ENCODE results near the gene AIFM3.
A peak's percentile ranks its signal among the peaks of the same experiment; 100 is the strongest.

AIFM3 gene

DNA sequence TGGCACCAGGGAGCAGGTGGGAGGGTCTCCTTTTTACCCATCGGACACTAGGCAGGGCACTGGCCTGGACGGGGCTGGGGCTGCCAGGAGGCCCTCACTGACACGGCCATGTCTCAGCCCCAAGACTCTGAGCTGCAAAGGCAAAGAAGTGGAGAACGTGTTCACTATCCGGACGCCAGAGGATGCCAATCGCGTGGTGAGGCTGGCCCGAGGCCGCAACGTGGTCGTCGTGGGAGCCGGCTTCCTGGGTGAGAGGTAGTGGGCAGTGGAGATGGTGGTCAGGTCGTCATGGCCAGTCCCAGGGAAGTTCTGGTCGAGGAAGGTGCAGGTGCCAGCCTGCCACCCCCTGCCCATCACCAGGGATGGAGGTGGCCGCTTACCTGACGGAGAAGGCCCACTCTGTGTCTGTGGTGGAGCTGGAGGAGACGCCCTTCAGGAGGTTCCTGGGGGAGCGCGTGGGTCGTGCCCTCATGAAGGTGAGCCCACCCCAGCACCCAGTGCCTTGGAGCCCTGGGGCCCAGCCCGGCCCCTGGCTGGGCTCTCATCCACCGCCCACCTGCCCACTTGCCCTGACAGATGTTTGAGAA lies 9.3 kb downstream of the AIFM3 start:
- no peak for DNase-seq

DNA sequence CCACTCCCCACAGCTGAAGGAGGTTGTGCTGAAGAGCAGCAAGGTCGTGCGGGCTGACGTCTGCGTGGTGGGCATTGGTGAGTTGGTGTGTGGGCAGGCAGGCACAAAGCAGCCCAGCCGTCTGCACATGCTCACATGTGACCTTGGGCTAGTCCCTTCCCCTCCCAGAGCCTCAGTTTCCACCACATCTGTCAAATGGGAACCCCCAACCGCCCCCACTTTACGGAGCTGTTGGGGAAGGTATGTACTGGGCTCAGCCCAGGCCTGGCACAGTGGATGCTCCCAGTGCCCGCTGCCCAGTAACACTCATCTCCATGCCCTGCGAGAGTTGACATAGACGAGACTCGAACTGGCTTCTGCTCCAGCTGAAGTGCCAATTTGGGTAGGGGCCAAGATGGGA lies 10.0 kb downstream of the AIFM3 start:
- DNase-seq, result no peak

DNA sequence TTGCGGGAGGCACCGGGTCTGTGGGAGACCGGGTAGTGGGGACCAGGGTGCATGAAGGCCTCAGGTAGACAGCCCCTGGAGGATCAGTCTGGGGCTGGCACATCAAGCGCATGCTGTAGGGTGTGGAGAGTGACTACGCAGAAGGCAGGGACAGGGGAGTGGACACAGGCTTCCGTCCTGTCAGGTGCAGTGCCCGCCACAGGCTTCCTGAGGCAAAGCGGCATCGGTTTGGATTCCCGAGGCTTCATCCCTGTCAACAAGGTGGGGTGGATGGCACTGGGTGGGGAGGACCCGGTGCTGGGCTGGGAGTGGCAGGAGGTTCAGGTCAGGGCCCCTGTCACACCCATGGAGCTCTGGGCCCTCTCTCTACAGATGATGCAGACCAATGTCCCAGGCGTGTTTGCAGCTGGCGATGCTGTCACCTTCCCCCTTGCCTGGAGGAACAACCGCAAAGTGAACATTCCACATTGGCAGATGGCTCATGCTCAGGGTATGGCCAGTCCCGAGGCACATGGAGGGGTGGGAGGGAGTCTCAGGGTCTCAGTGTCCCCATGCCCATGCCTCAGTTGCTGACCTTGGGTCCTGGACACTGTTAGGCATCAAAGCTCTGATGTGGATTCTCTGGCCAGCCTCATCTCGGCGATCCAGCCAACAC lies 10.6 kb downstream of the AIFM3 start:
- no peak for DNase-seq

DNA sequence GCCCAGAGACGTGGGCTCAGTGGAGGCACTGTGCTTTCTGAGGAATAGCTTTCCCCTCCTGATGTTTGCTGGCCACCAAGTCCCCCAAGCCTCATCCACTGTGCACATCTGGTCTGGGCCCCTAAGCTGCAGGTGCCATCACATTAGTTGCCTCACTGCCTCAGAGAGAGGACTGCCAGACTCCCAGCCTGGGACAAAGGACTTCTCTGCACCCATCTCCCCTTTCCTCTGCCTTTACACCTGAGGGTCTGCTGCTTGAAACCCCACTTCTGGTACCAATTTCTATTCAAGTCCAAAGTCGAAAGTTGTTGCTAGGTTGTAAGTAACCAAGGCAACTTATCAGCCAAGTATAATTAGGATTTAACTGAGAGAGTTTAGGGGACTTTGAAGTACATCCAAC lies 11.4 kb downstream of the AIFM3 start:
- no peak for DNase-seq

DNA sequence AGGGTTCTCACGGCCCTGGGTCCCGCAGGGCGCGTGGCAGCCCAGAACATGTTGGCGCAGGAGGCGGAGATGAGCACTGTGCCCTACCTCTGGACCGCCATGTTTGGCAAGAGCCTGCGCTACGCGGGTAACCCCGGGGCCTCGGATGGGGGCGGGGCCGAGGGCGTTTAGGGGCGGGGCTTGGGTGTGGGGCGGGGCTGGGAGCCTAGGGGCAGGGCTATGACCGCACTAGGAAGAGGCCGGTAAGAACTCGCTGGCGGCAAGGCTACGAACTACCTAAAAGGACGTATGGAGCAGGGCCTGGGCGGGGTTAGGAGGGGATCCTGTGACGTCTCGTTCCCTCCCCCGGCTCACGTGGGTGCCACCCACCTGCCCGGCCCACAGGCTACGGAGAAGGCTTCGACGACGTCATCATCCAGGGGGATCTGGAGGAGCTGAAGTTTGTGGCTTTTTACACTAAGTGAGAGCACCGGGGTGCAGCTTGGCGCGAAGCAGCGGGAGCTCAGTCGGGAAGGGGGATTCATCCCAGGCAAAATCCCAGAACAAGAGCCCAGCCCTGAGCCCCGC lies 12.3 kb downstream of the AIFM3 start:
- no peak for DNase-seq

DNA sequence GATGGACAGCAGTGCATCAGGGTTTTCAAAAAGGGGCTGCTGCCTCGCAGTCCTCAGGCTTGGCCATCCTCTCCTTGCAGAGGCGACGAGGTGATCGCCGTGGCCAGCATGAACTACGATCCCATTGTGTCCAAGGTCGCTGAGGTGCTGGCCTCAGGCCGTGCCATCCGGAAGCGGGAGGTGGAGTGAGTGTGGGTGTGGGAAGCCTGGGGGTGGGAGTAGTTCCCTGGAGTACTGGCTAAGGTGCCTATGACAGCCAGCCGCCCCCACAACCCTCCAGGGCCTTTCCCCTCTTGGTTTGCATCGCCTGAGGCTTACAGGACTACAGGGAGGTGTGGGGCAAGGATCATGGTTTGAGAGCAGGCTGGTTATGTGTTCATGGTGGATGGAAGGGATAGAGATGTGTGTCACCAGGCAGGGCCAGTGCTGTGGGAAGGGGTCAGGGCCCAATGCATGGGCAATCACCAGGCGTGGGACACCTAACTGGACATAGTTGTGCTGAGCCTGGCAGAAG lies 12.9 kb downstream of the AIFM3 start:
- no peak for DNase-seq

DNA sequence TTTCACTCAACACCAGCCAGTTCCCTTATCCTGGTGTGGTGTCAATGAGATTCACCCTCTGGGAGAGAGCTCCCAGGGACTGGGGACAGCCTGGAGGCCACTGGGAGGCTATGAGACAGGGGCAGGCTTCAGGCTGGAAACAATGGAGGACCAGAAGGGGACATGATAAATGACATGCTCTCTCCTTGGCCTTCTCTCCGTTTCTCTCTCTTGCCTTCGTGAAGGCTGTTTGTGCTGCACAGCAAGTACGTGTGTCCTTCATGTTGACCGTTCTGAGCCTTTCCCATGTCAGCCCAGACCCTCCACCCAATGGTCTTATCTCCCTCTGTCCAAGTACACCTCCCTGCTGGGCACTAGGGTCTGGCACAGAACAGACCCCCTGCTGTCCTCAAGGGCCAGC lies 13.5 kb downstream of the AIFM3 start:
- DNase-seq, result no peak

DNA sequence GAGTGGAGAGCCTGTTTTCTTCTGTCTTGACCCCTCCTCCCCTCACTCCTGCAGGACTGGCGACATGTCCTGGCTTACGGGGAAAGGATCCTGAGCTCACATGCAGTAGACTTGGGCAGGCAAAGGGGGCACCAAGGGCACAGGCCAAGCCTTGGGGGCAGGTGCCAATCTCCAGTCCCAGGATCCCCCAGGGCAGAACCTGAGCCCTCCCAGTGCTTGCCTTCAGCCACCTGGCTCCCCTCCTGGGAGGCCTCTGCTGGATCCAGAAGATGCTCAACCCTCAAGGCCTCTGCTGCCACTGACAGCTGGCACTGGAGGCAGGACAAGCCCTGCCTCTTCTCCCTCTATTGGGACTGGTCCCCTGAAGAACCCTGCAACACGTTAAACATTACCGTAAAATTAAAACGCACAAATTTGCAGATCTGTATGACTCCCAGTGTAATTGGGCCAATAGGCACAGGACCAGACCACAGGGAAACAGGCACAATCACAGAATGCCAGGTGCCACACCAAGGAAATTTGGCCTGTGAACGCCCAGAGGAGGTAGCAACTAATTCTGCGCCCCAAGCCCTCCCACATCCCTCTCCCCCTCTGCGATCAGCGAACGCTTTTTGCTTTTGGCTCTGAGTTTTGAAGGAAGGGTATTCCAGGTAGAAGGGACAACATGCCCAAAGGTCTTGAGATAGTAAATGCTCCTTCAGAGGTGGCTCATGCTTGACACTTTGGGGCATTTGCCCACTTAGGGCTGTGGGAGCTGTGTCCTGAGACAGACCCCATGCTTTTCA lies 14.1 kb downstream of the AIFM3 start:
- DNase-seq, result no peak

DNA sequence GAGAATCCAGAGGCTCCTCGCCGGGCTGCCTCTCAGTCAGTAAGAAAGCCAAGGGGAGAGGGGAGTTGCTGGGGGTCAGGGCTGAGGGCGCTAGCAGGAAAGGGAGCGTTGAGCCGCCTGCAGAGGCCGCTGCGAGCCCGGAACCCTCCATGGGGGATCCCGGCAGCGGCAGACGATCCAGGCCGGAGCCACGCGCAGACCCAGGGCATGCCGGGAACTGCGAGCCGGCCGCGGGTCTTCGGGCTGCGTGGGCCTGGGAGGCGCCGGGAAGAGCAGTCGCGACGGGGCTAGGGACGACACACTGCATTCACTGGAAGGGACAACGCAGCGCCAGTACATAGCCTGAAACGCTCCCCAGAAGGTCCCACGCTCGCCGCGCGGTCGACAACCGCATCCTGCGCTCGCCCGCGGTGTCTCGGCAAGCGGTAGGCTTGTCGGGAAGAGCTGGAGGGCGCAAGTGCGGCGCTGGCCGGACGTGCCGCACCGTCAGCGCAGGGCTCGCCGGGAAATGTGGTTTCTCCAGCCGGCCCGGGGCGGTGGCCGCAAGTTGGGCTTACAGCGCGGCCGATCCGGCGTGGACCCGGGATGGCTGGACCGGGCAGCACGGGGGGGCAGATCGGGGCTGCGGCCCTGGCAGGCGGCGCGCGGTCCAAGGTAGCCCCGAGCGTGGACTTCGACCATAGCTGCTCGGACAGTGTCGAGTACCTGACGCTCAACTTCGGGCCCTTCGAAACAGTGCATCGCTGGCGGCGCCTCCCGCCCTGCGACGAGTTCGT lies 14.9 kb downstream of the AIFM3 start, which contains the start of gene LZTR1:
LZTR1 (plus strand) TSS at position 511 of the 776 bp plus-strand sequence; CDS start at position 586, 75 bp downstream.
- DNase-seq, result peak; percentile 63

DNA sequence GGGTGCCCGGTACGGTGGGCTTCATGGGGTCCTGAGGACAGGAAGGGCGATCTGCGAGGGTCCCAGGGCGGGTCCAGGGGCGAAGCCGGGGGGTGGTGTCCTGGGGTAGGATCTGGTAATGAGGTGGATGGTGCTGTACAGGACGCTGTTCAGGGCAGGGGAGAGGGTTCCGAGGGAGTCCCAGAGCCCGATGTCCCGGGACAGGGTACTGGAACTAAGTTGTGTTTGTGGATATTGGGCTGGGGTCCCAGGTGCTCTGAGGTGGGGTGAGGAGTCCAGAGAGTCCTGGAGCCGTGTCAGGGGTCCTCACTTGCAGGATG lies 15.5 kb downstream of the AIFM3 start:
- DNase-seq, result no peak

DNA sequence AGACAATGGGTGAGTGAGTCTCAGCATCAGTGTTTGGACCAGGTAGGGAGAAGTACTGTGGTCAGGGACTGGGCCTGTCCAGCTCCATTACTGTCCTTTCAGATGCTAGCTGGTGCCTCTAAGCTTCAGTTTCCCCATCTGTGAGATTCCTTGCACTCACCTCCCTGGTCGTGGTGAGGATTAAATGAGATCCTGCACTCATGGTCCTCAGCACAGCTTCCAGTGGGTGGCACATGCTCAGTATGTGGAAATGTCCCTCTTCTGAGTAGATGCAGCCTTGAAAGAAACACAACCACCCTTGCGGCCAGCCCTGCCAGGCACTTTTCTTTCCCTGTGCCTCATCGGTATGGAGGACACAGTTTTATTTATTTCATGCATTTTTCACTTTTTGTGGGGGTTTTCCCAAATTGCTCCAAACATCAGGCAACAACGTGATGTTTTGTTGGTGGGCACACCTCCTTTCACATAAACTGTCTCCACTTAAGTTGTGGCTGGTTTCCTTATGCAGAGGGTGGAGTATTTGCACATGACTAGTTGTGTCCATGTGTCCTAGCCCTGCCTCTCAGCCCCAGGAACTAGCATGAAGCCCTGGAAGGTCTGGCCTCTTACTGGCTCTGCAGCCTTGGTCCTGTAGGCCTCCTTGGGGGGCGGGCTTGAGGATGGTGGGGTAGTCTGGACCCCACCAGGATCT lies 16.2 kb downstream of the AIFM3 start:
- DNase-seq, result no peak

DNA sequence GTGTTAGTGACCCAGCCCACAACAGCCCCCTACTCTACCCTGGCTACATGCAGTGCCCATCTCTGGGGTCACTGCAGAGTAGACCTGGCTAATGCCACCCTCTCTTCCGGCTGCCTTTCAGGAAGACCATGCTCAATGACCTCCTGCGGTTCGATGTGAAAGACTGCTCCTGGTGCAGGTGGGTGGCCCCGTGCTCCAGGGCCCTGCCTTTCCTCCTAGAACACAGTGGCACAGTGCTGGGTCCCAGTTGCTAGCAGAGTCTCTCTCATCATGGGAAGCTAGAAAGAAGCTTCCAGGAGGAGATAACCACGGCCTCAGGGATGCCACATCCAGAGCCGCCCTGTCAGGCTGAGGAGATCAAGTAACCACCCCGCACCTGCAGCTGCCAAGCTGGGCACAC lies 18.7 kb downstream of the AIFM3 start:
- DNase-seq, result no peak

DNA sequence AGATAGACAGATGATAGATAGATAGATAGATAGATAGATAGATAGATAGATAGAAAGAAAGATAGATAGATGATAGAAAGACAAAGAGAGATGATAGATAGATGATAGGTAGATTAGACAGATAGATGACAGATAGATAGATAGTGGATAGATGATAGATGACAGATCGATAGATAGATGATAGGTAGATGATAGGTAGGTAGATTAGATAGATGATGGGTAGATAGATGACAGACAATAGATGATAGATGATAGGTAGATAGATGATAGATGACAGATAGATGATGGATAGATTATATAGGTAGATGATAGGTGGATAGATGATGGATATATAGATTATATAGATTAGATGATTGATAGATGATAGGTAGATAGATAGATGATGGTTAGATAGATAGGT lies 19.3 kb downstream of the AIFM3 start:
- DNase-seq, result no peak

DNA sequence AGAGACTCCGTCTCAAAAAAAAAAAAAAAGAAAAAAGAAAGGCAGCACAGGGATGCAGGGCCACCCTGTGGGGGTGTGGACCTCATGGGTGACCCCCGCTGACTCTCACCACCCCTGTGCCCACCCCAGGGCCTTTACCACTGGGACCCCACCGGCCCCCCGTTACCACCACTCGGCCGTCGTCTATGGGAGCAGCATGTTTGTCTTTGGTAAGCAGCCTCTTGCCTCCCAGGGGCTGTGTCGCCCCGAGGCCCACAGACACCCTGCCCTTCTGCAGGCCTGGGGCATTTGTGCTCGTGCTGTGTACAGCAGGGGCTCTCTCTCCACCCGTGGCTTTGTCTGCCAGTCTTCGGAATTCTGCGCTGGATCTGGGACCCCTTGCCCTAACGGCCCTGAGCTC lies 20.3 kb downstream of the AIFM3 start:
- DNase-seq, result no peak

DNA sequence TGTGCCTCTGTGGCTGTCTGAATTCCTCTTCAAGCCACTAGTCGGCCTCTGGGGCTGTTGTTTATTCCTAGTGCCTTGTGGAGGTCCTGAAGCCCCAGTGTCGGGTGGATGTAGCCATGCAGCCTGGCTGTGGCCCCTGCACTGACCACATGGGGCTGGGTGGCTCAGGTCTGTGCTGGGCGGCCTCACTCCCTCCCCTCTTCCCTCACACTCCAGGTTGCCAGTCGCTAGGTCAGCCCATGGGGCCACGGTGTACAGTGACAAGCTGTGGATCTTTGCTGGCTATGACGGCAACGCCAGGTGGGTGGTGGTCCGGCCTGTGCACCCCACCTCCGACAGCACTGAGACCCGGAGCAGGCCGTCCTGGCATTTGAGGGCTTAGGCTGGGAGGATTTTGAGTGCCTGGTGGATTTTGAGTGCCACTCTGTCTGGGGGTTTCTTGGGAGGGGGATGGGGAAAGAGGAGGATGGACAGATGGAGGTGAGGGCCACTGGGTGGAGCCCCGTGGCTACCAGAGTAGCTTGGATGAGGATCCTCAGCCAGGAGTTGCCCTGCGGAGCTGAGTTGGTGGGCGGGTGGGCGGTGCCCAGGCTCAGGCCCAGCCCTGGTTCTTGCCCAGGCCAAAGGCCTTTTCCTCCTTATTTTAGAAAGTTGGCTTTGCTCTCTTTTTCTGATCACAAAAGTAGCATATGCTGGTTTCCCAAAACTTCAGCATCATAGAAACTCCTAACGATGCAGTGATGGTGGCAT lies 21.7 kb downstream of the AIFM3 start:
- no peak for DNase-seq

DNA sequence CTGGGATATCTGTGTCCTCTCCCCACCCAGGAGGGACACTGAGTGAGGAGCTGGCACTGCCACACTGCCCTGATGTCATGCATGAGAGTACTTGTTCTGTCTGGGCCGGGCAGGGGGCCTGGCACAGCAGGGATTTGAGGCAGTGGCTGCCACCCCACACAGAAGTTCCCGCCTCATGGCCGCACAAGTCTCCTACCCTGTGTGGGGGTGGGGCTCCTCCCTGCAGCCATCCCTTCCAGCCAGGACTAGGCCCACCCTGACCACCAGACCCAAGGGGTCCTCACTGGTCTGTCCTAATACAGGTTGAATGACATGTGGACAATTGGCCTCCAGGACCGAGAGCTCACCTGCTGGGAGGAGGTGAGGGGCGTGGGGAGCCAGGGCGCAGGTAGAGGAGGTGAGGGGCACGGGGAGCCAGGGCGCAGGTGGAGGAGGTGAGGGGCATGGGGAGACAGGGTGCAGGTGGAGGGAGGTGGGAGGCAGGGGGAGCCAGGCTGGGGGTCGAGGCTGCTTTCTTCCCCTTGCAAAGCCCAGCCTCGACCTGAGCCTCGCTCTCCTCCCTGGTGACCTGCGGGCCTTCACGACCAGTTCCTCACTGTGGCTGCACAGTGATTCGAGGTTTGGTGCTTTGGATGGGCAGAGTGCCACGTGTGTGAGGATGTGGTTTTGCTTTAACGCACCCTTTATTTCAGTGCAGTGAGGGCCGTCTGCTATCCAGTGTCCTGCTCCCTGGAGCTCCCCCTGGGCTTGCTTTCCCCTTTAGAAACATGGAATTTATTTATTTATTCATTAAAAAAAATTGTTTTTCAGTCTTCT lies 22.5 kb downstream of the AIFM3 start:
- DNase-seq, result no peak

DNA sequence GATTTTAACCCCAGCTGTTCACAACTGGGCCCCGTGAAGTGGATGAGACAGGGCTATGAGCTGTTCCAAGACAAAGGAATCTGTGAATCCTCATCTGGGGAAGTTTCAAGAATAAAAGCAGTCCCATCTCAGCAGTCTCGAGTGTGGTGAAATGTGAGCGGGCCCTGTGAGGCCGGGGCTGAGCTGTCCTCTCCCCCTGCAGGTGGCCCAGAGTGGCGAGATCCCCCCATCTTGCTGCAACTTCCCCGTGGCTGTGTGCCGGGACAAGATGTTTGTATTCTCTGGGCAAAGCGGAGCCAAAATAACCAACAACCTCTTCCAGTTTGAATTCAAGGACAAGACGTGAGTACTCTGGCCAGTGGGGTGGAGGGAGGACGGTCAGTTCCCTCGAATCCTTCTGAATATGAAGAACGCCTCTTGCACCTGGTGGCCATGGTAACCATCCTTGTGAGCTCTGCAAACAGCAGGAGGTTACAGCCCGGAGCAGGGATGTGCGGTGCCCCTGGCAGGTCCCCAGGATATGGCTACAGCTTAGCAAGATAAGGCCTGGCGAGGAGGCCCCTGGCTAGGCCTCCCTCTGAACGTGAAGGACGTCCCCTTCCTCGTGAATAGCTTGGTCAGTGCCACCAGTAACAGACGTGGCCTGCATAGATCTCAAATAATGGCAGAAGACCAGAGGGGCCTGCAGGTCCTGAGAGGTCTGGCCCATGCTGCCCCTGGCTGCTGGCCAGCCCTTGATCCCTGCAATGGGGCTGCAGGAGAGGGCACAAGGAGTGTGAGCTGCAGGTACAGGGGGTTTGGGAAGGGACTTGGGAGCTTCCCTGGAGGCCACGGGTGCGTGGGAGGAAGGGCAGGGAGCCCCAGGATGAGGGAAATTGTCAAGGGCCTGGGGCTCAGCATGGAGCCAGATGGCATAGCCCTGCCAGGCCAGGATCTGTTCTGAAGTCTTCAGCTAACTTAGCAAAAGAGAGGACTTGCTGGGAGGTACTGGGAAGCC lies 23.4 kb downstream of the AIFM3 start:
- DNase-seq, result no peak

DNA sequence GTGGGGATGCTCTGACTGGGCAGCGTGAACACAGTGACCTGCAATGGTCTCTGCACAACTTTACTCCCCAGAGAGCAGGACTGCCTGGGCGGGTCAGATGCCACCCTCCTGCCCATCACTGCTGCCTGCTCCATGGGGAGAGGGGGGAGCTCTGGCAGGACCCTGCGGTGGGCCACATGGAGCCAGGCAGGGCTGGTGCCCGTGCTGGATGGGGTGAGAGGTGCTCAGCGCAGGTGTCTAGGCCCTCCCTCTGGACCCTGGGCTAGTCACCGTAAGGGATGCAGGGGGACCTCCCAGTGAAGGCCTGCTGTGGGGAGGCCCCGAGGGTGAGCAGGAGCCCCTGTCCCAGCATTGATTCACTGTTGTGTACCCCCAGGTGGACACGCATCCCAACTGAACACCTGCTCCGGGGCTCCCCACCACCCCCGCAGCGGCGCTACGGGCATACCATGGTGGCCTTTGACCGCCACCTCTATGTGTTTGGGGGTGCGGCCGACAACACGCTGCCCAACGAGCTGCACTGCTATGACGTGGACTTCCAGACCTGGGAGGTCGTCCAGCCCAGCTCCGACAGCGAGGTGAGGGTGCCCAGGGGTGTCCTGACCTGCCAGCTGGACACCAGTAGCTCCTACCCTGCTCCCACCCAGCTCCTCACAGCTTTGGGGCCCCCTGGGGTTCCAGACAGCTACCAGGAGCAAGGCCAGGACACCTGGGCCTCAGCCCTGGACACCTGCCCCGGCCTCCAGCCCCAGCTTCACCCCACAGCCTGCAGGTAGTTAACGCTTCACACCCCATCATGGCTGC lies 24.4 kb downstream of the AIFM3 start:
- no peak for DNase-seq

DNA sequence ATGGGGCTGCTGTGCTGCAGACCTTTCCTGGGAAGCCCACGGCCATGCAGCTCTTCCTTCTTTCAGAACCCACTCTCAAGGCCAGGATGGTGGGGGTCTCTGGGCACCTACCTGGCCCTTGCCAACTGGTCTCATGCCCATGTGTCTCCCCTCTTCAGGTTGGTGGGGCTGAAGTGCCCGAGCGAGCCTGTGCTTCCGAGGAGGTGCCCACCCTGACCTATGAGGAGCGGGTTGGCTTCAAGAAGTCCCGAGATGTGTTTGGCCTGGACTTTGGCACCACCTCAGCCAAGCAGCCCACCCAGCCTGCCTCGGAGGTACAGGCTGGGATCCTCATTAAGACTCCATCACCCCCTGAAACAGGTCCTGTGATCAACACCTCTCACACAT lies 25.0 kb downstream of the AIFM3 start:
- DNase-seq, result no peak
